Adrenal gland (tissue), 5 donors: ENCODE data around the gene BRSK2.

ENCODE experiments used
- CTCF ChIP-seq, 6 experiments: fragments of 450-650 bp in 4 of 6; fragments of 200-600 bp in 2 of 6; sonication (generic) in 1 of 6; IDR thresholded peaks; 1 replicate in 5 of 6; 2 replicates in 1 of 6; pipeline versions ENCODE4 v1.5.1 to v1.8.0; 2016 to 2021; ENCODE audit warnings: antibody characterized with exemption in 6 of 6, mild to moderate bottlenecking in 2 of 6, moderate library complexity in 1 of 6
- POLR2A ChIP-seq, 2 donors: fragments of 450-650 bp; IDR thresholded peaks; one replicate each; pipeline ENCODE4 v1.6.1; 2017; ENCODE audit warnings: antibody characterized with exemption in 2 of 2, mild to moderate bottlenecking in 2 of 2, moderate library complexity in 1 of 2
- donor health status: DM: no; HTN: no; CAD: no.

- TF ChIP-seq CTCF (IDR thresholded peaks at IDR 0.05) (no peak), POLR2A (IDR thresholded peaks at IDR 0.05) (no peak)
Observed at GRCh38 chr11:1393038-1393710, 3.4 kb downstream of the BRSK2 start.
